Stimulated activated CD8-positive, alpha-beta memory T cell treated with anti-CD3 and anti-CD28 coated beads, Interleukin-12 subunit alpha, Interleukin-12 subunit beta, amount 100 ng/mL, for 1 hour (primary cell): ENCODE measurements around the gene SMTN.
A peak's percentile ranks its signal among the peaks of the same experiment; 100 is the strongest.
"Not testable (repeated sequence)": the region's sequence is repeated elsewhere in the genome, so short reads cannot be mapped to it uniquely, and the experiment has no call there.

ENCODE experiments used
- DNase-seq: peaks from one replicate; pipeline ENCODE4 v3.0.0-alpha.2; 2020; ENCODE audit warnings: low read depth

SMTN gene

GRCh38 chr22:31080848-31081649, at the start of gene SMTN:
Gene SMTN, plus strand, starts transcription at chr22:31081318. Its CDS starts 1,941 bp downstream, at chr22:31083259.
- DNase-seq = peak; percentile 83

- no peak for DNase-seq
Observed at GRCh38 chr22:31036671-31037550, 44.2 kb upstream of the SMTN start.

GRCh38 chr22:31038686-31039085, 42.4 kb upstream of the SMTN start:
- no peak for DNase-seq

- no peak for DNase-seq
Observed at GRCh38 chr22:31039393-31039792, 41.7 kb upstream of the SMTN start.

- DNase-seq = no peak
Observed at GRCh38 chr22:31040542-31041398, 40.3 kb upstream of the SMTN start.

GRCh38 chr22:31044262-31044861, 36.8 kb upstream of the SMTN start:
- DNase-seq = no peak

- DNase-seq = no peak
Observed at GRCh38 chr22:31045900-31046538, 35.1 kb upstream of the SMTN start.

GRCh38 chr22:31046539-31047226, 34.4 kb upstream of the SMTN start:
- DNase-seq = no peak

GRCh38 chr22:31048570-31048969, 32.5 kb upstream of the SMTN start:
- no peak for DNase-seq

- DNase-seq = no peak
Observed at GRCh38 chr22:31049815-31050420, 31.2 kb upstream of the SMTN start.

GRCh38 chr22:31055117-31055634, 25.9 kb upstream of the SMTN start:
- DNase-seq = no peak

- no peak for DNase-seq
Observed at GRCh38 chr22:31055635-31056159, 25.4 kb upstream of the SMTN start.

- no peak for DNase-seq
Observed at GRCh38 chr22:31056986-31057599, 24.0 kb upstream of the SMTN start.

- DNase-seq = not testable (repeated sequence)
Observed at GRCh38 chr22:31059663-31060062, 21.5 kb upstream of the SMTN start.

- DNase-seq = no peak
Observed at GRCh38 chr22:31062566-31063230, 18.4 kb upstream of the SMTN start.

GRCh38 chr22:31064369-31064768, 16.7 kb upstream of the SMTN start:
- DNase-seq = no peak

GRCh38 chr22:31068970-31069369, 12.1 kb upstream of the SMTN start:
- DNase-seq = no peak

- not testable (repeated sequence) for DNase-seq
Observed at GRCh38 chr22:31069691-31070314, 11.3 kb upstream of the SMTN start.
